GM04503 (cell line): Measurements from ENCODE around the gene CDH16.
"Not testable (repeated sequence)": the region's sequence is repeated elsewhere in the genome, so short reads cannot be mapped to it uniquely, and the experiment has no call there.

Source experiments
- DNase-seq: peaks from one replicate; pipeline ENCODE4 v3.0.0-alpha.2; 2012; ENCODE audit warnings: low read depth

The CDH16 gene

DNA sequence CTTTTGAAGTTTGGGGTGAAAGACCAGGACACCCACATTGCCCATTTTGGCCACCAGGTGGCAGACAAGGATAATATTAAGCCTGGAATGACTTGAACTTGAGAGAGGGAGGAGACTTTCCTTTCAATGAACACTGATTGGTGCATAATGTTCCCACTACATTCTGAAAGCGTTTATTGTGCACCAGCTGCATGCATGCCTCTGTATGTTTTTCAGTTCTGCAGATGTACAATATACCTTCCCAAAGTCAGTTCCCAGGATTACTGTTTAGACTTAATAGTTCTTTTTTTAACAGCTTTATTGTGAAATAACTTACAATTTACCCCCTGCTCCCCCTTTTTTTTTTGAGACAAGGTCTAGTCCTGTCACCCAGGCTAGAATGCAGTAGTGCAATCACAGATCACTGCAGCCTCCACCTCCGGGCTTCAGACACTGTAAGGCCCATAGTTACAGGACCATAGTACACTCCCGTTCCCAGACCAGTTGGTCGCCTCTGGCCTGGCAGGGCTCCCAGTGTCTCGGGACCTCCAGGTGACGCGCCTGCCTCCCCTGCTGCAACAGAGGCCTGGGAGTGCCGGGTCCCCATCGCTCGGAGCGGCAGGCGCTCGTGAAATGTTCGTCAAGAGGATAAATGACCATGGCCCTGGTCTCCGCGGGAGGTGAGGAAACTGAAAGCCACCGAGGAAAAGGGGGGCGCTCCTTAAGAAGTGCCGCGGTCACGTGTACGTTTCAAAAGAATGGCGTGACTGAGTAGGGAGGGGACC is 28.8 kb upstream of the CDH16 start:
- no peak for DNase-seq

DNA sequence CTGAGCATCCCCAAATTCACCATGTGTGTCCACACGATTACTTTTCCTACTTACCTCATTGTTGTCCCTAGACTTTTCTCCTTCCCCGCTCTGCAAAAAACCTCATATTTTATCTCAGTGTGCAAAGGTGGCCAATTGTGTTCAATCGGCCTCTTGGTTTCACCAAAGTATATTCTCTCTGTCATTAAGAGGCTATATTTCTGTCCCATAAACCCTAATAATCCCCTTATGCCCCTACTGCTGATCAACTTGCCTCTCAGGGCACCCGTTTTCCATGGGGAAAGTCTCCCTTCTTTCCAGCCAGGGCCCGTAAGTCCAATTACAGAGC is 28.3 kb upstream of the CDH16 start:
- no peak for DNase-seq

DNA sequence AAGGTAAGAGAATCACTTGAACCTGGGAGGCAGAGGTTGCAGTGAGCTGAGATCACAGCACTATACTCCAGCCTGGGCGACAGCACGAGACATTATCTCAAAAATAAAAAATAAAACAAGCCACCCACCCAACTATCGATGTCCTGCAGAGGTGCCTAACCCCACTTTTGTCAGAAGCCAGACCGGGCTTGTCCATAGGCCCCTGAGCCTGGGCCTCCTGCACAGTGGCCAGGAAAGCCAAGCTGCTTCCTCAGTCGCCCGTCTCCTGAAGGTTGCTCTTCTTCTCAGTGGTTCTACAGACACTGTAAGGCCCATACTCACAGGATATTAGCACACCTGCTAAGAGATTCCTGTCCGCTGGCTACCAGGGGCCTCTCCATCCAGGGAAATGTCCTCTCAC is 27.9 kb upstream of the CDH16 start:
- DNase-seq = no peak

DNA sequence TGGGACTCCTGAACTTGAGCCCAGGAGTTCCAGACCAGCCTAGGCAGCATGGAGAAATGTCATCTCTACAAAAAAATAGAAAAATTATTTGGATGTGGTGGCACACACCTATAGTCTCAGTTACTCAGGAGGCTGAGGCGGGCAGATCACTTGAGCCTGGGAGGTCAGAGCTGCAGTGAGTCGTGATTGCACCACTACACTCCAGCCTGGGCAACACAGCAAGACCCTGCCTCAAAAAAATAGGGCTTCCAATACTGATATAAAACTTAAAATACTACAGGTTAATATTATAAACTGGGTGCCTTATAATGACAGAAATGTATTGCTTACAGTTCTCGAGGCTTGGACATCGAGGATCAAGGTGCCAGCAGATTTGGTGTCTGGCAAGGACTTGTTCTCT is 27.3 kb upstream of the CDH16 start:
- DNase-seq = no peak

DNA sequence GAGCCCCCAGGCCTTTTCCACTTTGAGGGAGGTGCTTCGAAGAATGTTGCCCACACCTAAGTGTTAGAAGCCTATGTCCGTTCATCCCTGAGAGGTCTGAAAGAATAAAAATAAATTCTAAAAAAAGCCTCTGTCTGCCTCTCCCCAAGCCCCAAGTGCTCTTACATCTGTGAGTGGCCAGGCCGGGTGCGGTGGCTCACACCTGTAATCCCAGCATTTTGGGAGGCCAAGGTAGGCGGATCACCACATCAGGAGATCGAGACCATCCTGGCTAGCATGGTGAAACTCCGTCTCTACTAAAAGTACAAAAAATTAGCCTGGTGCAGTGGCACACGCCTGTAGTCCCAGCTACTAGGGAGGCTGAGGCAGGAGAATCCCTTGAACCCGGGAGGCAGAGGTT is 26.3 kb upstream of the CDH16 start:
- not testable (repeated sequence) for DNase-seq

DNA sequence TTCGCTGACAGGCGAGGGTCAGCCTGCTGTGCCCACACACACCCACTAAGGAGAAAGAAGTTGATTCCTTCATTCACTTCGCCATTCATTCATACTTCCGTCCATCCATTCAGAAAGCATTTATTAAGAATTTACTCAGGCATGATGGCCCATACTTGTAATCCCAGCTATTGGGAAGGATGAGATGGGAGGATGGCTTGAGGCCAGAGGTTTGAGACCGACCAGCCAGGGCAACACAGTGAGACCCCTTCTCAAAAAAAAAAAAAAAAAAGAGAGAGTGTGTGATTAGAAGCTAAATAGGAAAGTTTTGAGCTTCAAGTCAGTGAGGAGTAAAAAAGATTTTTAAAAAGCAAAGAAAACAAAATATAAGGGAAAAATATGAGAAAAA is 25.4 kb upstream of the CDH16 start:
- no peak for DNase-seq

DNA sequence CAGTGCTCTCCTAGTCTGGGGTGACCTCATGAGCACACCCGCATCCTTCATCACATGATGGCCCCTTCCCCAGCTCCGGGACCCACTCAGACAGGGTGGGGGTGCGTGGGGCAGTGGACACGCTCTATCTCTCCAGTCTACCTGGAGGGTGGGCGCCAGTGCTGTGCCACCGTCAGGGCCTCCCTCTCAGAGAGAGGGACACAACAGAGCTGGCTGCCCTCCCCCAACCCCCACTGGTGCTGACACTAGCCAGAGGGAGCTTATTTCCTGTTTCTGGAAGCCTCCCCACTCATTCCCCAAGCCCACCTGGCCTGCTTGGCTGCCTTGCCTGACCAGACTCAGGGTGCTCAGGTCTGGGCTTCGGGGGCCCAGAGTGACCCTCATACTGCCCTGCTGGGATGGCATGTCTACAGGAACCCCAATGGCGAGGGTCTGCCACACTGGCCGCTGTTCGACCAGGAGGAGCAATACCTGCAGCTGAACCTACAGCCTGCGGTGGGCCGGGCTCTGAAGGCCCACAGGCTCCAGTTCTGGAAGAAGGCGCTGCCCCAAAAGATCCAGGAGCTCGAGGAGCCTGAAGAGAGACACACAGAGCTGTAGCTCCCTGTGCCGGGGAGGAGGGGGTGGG is 24.9 kb upstream of the CDH16 start:
- DNase-seq = no peak

DNA sequence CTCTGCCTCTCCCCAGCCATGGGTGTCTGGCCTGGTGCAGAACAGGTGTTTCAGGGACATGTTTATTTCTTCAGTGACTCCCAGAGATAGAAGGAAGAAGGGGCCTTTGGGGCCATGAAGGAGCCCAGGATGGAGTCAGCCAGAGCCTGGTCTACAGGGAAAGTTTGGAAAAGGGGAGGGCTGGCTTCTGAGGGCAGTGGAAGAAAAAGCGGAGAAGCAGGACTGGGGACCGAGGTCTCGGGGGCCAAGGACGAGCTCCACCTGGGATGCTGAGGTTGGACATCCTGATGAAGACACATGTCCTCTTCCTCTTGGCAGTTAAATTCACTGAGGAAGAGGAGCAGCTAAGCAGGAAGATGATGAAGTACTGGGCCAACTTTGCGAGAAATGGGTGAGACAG is 24.3 kb upstream of the CDH16 start:
- no peak for DNase-seq

DNA sequence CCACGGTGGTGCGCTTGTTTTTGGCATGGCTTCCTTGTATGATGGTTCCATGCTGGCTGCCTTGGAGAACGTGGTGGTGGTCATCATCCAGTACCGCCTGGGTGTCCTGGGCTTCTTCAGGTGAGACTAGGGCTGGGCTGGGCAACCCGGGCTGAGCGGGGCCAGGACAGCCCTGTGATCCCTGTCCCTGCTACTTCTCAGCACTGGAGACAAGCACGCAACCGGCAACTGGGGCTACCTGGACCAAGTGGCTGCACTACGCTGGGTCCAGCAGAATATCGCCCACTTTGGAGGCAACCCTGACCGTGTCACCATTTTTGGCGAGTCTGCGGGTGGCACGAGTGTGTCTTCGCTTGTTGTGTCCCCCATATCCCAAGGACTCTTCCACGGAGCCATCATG is 21.6 kb upstream of the CDH16 start:
- no peak for DNase-seq

DNA sequence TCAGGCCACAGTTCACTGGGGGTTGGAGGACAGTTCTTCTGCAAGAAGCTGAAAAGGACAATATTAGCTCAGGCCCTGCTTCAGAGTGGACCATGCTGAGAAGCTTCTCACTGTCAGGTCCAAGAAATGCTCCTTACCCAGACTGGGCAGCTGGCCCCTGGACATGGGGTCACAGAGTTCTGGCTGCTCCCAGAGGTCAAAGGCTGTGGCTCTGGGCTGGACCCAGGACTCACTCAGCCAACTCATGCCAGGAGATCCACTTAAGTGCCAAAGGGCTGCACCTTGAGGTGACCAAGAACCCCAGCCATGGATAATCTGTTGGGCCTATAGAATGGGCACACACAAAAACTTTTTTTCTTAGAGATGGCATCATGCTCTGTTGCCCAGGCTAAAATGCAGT is 20.7 kb upstream of the CDH16 start:
- no peak for DNase-seq

DNA sequence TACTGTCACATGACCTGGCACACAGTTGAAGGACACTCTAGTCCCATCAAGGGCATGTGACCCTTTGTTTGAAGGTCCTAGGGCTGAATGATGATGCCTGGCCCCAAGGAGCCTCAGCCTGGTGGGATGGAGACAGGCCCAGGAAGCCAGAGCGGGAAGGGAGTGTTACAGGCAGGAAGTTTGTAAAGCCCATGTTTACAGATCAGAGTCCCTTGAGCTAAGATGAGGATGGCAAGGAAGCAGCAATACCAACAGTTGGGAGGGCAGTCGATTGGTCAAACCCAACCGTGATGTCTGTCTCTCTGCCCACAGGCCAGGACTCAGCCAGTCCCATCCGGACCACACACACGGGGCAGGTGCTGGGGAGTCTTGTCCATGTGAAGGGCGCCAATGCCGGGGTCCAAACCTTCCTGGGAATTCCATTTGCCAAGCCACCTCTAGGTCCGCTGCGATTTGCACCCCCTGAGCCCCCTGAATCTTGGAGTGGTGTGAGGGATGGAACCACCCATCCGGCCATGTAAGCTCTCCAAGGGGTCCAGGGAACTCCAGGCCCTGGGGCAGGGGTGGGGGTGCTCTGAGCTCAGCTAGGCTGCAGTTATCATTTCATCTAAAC is 19.1 kb upstream of the CDH16 start:
- DNase-seq = no peak

DNA sequence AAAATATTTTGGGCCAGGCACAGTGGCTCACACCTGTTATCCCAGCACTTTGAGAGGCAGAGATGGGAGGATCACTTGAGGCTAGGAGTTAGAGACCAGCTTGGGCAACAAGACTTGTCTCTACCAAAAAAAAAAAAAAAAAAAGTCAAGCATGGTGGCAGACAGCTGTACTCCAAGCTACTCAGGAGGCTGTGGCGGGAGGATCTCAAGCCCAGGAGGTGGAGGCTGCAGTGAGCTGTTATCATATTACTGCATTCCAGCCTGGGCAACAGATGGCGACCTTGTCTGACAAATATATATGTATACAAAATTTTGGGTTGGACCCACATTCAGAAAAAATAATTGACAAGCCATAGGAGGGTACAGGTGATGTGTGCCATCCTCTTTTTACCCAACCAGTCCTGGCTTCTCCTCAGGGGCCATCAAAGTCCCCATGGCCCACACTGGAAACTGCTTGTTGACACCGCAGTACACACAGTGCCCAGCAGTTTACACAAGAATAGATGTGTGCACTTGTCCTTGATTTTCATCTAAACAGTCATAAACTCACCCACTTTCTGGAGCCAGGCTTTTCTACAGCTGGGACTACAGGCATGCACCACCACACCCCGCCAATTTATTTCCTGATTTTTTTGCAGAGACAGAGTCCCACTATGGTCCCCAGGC is 18.3 kb upstream of the CDH16 start:
- DNase-seq = no peak

DNA sequence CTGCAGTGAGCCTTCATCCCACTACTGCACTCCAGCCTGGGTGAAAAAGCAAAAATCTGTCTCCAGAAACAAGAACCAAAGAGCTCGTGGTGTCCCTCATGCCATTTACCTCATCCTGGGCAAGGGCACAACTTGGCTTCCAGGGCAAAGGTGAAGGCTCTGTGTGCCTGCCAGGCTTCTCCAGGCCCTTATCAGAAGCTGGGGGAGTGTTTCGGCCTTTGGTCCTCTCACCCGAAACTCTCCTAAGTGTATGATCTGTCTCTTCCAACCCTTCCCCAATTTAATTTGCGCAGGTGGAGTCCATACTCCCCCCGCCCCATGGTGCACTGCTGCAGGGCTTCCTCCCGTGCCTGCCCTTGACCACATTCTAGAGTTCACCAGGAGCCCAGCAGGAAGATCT is 17.8 kb upstream of the CDH16 start:
- DNase-seq = no peak

DNA sequence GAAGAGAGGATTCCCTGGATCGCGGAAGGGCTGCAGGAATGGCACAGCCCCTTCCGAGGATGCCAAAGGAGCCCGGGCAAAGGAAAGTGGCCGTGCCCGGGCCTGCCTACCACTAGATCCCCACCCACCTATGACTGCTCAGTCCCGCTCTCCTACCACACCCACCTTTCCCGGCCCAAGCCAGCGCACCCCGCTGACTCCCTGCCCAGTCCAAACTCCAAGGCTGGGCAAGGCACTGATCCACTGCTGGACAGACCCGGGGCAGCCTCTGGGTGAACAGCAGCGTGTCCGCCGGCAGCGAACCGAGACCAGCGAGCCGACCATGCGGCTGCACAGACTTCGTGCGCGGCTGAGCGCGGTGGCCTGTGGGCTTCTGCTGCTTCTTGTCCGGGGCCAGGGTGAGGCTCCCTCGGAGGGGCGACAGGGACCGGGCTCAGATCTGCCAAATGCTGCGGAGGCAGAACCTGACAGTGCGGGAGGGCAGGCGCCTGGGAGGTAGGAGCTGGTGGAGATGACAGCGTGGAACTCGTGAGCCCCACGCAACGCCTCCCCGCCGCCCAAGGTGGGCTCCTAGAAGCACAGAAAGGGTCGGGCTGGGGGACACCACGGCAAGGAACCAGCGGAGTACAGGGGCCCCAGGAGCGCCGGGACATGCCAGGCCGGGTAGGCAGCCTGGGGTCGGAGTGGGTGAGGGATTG is 16.8 kb upstream of the CDH16 start, which contains the start of gene CES2:
TSS of gene CES2 (plus strand) at position 203 of the 698 bp plus-strand sequence. CDS start at position 323, 120 bp downstream.
- DNase-seq = no peak

DNA sequence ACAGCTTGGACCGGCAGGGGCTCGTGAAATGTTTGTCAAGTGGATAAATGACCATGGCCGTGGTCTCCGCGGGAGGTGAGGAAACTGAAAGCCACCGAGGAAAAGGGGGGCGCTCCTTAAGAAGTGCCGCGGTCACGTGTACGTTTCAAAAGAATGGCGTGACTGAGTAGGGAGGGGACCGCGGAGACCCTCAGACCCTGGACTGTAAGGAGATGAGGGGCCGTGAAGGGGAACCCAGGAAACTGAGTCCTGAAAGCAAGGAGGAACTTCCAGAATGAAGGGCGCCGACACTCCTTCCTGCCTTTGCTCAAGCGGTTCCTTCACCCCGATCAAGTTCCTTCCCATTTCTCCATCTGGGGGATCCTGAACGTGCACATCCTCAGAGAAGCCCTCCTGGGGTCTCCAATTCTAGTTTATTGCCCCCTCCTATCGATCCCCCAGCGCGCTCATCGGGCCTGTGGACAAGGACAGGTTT is 16.2 kb upstream of the CDH16 start:
- not testable (repeated sequence) for DNase-seq

DNA sequence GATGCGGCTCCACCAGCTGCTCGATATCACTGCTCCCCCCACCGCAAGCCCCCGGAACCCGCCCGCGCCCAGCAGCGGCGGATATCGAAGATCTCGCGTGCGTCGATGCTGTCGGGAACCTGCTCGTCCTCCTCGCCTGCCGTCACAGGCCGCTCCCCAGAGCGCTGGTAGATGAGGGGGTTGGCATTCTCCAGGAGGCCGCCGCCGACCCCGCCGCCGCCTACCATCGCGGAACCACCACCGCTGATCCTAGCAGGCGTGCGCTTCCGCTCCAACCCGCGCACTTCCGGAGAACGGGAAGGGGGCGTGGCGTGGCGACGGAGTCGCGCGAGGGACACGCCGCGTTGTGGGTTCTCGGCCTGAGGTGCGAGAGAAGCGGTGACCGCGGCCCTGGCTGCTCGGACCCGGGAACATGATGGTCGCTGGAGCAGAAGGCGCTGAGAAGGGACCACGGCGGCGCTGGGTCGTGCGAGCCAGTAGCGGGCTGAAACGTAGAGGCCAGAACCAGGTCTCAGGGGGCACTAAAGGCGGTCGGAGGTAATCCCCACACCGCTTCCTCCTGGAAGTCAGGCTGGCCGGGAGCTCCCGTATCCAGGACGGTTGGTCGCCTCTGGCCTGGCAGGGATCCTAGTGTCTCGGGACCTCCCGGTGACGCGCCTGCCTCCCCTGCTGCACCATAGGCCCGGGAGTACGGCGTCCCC is 15.6 kb upstream of the CDH16 start, which contains the start of gene CIAO2B:
TSS of gene CIAO2B (minus strand) at position 265 of the 701 bp plus-strand sequence. CDS start at position 227, 38 bp downstream.
- DNase-seq = no peak

DNA sequence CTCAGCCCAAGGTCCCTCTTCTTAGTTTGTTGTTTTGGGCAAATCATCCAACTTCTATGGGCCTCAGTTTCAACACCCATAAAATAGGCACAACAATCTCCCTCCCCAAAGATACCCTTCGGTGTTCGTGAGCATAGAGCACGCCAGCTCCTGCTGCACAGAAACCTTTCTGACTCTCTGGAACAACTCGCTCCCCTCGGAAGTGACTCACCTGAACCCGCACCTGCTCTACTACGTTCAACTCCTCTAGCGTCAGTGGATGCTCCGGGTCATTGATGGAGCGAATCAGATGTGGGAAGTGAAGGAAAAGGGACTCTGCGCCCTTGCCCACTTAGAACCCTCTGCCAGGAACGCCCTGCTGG is 15.1 kb upstream of the CDH16 start:
- DNase-seq = no peak

DNA sequence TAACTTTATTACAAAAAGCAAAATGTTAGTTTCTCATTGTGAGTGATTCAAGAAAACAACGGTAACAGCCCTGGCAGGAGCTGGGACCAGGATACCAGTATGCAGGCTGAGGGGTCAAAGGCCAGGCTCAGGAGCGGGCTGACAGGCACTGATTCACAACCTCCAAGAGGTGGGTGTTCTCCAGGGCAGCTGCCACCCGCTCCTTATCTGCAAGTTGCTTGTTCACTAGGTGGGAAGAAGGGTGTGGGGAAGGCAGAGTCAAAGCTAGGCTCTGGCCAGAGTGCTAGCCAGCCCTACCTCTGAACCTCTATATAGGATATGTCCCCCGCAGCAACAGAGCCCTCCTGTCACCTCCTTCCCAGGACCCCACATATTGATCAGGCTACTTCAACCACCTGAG is 13.4 kb upstream of the CDH16 start:
- DNase-seq = no peak

DNA sequence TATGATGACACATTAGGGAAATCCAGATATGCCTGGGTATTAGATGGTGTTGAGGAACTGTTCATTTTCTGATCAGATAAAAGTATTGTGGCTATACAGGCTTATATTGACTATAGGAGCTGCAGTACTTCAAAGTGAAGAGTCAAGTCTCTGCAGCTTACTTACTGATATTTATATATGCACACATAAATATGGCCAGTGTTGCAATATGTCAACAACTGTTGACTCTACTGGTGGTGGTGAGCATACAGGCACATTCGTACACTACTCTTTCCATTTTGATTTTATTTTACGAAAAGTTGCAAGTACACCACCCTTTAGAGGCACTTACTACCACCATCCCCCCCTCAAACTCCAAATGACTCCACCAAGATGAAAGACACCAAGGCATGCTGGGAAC is 13.0 kb upstream of the CDH16 start:
- DNase-seq = no peak

DNA sequence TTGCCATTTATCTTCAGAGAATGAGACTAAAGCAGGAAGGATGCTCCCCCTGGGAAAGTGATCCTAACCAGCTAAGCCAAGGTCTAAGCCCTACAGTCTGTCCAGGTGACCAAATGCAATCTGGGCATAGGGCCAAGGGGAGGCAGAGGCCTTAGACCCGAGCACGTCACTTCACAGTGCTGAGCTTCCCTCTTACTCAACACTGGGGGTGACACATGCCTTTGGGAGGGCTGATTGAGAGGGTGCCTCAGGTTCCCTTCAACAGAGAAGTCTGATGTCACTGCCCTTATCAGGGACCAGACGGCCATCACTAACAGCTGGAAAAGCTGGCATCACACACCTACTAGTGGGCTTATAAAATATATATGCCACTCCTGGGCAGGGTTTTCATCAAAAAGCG is 11.5 kb upstream of the CDH16 start:
- DNase-seq = no peak

DNA sequence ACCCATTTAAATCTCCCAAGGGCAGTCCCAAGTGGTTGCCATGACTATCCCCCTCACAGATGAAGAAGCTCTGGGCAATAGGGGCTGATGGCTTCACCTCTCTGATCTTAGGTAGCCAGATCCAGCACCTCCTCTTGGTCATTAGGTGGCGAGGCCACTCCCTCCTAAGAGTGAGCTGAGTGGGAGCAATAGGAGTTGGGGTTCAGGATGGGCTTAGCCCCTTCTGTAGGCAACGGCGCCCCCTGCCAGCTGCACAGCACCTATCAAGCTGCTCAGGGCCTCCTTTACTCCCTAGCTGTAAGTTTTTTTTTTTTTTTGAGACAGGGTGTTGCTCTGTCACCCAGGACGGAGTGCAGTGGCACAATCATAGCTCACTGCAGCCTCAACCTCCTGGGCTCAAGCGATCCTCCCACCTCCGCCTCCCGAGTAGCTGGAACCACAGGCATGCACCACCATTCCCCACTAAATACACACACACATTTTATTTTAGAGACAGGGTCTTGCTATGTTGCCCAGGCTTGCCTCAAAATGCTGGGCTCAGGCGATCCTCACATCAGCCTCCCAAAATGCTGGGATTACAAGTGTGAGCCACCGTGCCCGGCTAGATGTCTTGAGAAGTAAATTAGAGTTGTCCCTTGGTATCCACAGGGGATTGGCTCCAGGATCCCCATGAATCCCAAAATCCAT is 10.2 kb upstream of the CDH16 start:
- no peak for DNase-seq
